ENCODE data around the gene MYO5B.

DNA sequence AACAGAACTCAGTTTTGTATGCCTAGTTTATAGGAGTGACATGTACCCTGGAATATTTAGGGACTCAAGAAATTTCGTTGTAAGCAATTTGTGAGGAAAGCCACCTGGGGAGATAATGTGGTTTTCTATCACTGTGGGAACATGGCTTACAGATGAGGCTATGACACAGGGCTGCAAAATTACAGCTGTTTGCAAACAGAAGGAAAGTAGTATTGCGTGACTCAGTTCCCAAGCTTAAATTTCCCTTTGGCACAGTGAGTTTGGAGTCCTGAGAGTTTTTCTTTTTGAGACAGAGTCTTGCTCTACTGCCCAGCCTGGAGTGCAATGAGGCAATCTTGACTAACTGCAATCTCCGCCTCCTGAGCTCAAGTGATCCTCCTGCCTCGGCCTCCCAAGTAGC is 149.8 kb downstream of the MYO5B start:
- TF ChIP-seq, protein P1, sequence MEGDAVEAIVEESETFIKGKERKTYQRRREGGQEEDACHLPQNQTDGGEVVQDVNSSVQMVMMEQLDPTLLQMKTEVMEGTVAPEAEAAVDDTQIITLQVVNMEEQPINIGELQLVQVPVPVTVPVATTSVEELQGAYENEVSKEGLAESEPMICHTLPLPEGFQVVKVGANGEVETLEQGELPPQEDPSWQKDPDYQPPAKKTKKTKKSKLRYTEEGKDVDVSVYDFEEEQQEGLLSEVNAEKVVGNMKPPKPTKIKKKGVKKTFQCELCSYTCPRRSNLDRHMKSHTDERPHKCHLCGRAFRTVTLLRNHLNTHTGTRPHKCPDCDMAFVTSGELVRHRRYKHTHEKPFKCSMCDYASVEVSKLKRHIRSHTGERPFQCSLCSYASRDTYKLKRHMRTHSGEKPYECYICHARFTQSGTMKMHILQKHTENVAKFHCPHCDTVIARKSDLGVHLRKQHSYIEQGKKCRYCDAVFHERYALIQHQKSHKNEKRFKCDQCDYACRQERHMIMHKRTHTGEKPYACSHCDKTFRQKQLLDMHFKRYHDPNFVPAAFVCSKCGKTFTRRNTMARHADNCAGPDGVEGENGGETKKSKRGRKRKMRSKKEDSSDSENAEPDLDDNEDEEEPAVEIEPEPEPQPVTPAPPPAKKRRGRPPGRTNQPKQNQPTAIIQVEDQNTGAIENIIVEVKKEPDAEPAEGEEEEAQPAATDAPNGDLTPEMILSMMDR (IDR thresholded peaks at IDR 0.05; ENCODE audit: low read depth, low read length), result no peak
- TF ChIP-seq POLR2A (IDR thresholded peaks at IDR 0.05; ENCODE audit: extremely low read depth, insufficient read length) (no peak), MAX (IDR thresholded peaks at IDR 0.05; ENCODE audit: low read depth, low read length) (no peak), MYC (IDR thresholded peaks at IDR 0.05; ENCODE audit: low read depth, low read length) (no peak)

Measured in NB4 (cell line).